ENCODE results near the gene KCTD3.

Gene KCTD3

DNA sequence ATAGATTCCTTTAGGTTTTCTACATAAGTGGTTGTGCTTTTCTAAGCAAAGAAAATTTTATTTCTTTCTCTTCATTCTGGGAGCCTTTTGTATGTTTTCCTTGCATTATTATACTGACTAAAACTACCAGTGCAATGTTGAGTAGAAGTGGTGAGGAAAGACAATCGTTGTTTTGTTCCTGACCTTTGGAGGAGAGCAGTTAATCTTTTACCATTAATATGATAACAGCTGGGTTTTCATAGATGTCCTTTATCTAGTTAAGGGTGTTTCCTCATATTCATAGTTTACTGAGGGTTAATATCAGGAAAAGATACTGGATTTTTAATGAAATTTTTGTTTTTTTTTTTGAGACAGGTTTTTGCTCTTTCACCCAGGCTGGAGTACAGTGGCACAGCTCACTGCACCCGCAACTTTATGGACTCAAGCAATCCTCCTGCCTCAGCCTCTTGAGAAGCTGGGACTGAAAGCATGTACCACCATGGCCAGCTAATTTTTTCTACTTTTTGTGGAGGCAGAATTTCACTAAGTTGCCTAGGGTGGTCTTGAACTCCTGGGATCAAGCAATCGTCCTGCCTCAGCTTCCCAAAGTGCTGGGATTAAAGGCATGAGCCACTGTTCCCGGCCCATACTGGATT lies 9.0 kb upstream of the KCTD3 start:
- DNase-seq: no peak

DNA sequence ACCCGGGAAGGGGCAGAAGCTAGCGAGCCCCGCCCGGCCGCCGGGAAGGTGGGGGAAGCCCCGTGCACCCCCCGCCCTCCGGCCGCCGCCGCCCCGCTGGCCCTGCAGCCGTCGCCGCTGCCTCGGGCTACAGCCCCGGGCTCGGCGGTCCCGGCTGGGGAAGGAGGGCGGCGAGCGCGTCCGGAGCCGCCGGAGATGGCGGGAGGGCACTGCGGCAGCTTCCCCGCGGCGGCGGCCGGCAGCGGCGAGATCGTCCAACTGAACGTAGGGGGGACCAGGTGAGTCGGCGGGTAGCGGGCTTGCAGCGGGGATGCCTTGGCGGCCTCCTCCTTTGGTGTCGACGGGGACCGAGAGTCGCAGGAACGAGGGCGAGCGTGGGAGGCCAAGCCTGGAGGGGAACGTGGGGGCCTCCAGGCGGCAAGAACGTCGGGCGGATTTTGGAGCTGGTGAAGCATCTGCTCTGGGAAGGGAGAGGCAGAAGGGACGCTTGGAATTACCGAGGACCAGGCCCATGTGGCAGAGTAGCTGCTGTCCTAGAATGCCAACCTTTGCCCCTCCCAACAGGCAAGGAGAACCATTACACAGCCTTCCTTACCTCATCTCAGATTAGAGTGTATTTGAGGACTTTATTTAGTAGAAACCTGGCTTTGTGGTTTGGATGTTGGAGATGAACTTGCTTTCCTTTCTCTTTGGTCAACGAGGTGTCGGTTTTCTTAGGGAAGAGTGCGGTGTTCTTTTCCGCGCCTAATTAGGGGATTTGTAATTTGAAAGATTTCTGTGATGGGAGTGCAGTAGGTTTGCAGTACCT lies 591 bp downstream of the KCTD3 start:
- peak; percentile 66 for DNase-seq

DNA sequence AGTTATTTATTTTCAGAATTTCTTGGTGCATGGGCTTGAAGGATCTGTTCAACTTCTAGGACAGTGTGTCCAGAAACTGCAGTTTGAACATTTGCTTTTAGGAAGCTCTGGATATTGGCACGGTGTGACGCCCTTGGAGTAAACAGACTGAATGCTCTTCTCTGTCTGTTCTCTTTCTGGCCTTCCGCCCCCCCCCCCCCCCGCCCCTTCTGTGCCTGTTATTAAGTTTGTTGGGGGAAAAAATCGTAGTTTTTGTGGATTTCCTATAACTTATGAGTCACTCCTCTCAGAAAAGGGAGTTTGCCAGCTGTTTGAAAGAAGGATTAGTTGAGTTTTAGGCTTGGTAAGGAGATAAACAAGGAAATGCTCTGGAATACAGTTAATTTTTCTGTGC lies 1.2 kb downstream of the KCTD3 start:
- peak; percentile 54 for DNase-seq

DNA sequence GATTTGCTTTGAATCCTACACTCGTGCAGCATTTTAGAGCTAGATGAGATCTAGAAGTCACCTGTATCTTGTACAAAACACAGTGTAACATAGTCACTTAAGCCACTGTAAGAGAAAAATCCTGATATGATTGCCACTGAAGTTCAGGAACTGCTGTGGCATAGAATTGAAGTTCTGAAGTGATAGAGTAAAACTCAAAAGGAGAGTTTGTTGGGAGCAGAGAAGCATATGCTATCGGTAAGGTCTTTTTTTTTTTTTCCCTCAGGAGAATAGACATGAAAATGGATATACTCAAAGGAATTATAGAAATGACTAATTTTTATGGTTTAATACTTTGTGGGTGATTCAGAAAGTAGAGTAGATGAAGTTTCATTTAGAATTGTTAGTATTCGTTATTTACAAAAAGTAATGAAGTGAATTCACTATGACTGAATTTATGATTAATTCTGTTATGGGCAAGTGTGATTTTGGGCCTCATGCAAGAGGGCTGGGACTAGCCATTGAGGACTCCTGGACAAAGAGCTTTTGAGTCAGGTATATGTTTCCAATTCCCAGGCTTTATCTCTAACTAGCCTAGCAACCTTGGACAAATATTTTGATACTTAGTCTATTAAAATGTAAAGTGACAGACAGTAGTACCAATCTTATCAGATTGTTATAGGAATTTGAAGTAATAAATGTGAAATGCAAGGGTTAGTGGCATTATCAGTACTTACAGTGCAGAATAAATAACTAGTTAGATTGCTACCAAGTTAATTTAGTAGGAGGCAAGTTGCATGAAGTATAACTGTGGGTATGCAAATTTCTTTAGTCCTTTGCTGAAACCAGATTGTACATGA lies 3.1 kb downstream of the KCTD3 start:
- DNase-seq: no peak

DNA sequence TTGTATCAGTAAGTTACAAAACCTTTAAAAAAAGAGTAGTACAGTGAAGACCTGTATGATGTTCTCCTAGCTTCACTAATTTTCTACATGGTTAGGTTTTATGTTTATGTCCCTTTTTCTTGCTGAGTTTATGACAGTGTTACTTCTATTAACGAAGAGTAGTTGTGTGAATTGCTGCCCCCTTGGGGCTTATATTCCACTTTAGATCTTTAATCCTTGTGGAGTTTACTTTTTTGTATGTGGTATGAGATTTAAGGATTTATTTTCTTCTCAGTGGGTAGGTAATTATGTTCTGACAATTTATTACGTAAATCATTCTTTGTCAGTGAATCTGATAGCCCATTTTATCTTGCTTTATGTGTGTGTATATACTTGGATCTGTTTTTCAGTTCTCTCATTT lies 14.8 kb downstream of the KCTD3 start:
- DNase-seq: no peak

DNA sequence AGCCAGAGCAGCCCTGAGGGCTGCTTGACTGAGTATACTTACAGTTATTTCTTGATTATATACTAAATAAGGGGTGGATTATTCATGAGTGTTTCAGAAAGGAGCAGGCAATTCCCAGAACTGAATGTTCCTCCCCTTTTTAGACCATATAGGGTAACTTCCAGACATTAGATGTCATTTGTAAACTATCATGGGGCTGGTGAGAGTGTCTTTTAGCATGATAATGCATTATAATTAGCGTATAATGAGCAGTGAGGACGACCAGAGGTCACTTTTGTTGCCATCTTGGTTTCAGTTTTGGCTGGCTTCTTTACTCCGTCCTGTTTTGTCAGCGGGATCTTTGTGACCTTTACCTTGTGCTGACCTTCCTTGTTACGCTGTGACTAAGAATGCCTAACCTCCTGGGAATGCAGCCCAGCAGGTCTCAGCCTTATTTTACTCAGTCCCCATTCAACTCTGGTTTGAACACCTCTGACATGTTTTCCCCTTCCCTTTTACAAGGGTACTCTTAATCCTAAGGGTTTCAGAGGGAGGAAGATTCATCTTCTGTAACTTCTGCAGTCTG lies 16.2 kb downstream of the KCTD3 start:
- DNase-seq: no peak

DNA sequence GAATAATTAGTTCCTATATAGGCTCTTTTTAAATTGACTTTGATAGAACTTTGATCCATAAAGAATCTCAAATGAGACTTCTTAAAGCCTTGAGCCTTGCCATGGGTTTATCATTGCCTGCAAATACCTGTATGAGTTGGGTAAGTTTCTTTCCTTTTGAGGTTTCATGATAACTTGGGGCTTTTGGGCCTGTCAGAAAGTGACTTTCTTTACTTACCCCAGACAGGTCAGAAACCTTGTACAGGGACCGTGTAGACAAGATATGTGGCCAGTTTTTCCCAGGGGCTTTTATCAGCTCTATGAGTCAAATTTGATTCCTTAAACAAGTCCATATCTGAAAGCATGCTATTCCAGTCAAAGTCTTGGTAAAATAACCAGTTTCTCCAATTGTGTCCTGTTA lies 17.3 kb downstream of the KCTD3 start:
- DNase-seq: no peak

DNA sequence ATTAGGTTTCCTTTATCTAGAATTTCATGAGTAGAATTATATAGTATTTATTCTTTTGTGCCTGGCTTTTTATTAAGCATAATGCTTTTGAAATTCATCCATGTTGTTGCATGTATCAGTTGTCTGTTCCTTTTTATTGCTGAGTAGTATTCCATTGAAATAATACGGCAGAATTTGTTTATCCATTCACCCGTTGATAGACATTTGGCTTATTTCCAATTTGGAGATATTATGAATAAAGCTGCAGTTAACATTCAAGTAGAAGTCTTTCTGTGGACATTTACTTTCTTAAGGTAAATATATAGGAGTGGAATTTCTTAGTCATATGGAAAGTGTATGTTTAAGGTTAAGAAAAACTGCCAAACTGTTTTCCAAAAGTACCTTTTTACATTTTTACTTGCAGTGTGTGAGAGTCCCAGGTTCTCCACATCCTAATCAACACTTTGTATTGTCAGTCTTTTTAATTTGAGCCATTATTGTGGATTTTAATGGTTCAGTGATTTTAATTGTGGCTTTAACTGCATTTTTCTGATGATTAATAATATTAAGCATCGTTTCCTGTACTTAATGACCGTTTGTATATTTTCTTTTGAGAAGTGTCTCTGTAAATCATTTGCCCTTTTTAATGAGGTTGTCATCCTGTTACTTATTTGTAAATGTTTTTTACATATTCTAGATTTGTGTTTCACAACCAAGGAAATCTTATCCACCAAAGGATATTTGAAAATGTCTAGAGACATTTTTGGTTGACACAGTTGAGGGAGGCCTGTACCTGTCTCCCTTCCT lies 22.7 kb downstream of the KCTD3 start:
- no peak for DNase-seq

DNA sequence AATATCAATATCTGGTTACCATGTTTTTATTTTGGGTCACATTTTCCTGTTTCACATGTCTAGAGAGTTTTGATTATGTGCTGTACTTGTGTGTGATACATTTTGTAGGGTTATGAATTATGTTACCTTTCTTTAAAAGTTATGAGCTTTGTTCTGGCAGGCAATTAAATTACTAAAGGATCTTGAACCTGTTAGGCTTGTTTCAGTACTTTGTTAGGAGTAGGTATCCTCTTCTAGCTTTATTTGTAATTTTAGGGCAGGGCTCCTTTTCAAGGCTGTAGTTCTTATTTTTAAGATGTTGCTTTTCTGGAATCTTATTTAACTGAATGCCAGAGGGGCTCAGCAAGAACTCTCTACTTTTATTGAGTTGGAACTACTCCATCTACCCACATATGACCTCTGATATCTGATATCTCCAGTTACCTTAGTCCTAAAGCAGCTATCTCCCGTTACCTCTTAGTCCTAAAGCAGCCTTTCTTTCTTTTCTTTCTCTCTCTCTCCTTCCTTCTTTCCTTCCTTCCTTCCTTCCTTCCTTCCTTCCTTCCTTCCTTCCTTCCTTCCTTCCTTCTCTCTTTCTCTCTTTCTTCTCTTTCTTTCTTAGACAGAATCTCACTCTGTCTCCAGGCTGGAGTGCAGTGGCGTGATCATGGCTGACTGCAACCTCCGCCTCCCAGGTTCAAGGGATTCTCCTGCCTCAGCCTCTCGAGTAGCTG lies 23.8 kb downstream of the KCTD3 start:
- DNase-seq: no peak

DNA sequence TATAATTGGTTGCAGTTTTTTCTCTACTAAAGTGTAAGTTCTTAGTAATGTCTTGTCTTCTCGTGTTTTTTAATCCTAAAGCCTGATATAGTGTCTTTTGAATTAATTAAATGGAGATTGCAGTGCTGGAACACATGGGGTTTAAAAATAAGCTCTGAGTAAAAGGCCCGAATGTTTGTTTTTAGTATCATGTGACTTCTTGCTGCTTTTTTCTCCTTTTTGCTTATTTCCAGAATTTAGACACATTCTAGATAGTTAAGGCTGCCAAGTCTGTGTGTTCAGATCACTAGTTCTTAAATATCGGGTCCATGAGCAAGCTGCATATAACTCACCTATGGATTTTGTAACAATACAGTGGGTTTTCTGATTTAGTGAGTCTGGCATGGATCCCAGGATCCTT lies 27.5 kb downstream of the KCTD3 start:
- DNase-seq: no peak

DNA sequence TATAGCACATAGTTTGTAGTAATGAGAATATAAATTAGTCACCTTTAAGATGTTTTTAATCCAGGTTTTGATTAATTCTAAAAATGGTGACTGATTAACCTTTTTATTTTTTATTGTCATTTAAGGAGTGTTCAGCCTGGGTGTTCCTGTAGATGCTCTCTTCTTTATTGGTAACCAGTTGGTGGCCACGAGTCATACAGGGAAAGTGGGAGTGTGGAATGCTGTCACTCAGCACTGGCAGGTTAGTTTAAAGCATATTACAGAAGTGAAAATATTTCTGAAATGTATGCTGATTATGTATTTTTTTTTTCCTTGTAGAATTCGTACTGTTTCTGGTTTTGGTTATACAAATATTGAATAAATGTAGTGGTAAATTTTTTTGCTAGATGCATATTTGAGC lies 28.1 kb downstream of the KCTD3 start:
- no peak for DNase-seq

DNA sequence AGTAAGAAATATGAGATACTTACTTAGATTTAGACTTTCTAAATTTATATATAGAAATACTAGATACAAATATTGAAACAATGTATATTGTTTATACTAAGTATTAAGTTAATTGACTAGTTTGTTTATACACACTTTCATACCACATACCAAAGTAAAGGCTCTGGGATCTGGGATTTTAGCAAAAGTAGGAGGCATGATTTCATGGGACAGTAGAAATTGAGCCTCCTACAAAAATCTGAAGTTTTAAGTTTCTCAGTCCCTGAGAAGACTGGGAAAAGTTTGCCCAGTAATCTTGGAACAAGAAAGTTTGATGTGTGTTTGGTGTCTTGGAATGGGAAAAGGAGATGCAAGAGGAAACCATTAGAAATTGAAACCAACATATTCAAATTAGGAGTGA lies 30.9 kb downstream of the KCTD3 start:
- no peak for DNase-seq

DNA sequence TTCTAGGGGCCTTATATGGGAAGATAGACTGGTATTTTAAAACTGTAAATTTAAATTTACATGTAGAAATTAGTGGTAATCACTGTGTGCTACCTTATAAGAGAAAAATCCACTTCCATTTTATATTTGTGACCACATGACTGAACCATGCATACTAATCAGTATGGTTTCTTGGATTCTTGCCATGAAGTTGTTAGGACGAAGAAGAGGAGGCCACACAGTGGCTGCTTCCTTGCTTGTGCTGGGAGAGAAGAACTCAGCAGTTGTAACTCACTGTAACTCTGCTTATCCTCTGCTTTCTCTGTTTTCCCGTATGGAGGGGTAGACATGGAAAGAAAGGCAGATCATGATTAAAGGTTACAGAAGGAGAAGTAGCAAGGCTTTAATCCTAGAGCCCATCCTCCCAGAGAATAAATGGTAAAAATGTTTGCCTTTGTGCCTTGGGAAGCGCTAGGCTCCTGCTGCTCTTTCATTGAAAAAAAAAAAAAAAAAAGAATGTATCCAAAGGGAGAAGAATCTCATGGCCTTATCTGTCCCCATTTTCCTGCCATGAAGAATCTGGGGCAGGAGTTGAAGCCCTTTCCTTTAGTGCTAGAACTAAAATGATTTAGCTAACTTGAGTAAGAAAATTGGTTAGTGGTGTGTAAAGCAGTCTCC lies 32.4 kb downstream of the KCTD3 start:
- DNase-seq: peak; percentile 24

DNA sequence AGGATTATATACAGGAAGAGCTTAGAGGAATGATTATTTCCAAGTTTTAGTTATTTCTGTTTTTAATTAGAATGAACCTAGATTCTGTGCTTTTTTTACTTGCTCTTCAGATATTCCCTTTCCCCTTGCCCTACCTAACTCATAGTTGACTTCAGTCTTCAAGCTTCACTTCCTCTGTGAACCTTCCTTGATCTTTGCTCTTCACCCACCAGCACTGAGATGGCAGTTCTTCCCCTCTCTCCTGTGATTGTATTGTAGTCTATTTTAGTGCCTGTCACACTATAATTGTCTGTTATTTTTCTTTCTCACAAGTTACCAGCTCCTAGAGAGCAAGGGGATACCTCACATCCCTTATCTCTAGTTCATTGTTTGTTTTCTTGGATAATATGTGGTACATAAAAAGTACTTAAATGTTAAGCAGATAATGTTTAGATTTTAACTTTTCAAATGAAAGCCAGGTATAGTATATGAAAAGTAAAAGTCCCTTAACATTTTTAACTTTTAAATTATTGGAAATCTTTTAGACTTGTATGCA lies 33.2 kb downstream of the KCTD3 start:
- DNase-seq: no peak

DNA sequence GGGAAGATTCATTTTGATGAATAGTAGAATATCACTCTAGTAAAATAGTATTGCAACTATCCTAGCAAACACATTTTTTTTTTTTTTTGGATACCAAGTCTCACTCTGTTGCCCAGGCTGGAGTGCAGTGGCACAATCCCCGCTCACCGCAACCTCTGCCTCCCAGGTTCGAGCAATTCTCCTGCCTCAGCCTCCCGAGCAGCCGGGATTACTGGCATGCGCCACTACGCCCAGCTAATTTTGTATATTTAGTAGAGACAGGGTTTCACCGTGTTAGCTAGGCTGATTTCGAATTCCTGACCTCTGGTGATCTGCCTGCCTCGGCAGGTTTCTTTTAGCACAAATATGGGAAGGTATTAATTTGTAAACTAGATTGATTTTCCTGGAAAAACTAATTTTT lies 33.8 kb downstream of the KCTD3 start:
- DNase-seq: no peak

DNA sequence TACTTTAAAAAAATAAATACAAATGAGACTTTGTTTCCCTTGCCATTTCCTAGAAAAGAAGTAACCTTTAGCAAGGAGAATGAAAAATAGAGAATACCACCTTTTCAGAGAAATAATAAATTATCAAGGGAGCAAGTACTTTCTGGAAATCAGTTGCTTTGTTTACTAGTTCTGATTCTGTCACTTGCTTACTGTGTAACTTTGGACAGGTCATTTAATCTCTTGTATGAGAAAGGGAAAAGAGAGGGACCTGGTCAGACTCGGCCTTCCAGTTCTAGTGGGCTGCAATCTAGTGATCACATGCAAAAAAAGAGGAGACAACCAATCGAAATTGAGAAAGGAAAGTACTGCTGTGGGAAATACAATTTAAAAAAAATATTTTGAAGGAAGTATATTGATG lies 34.2 kb downstream of the KCTD3 start:
- no peak for DNase-seq

DNA sequence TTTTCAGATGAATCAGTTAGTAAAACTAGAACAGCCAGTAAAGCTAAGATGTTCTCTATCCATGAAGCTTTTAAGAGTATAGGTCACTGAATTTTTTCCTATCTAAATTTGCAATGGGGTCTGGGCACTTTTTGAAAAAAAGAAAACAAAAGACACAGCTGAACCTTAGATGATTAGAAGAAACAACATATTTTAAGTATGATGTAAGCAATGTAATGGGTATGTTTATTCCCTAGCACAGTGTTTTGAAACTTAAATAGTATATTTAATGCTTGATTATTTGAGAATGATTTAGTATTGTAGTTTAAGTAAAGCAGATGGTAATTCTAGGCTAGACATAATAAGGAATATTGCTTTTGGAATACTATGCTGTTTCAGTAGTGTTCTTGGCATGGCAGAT lies 36.2 kb downstream of the KCTD3 start:
- no peak for DNase-seq

DNA sequence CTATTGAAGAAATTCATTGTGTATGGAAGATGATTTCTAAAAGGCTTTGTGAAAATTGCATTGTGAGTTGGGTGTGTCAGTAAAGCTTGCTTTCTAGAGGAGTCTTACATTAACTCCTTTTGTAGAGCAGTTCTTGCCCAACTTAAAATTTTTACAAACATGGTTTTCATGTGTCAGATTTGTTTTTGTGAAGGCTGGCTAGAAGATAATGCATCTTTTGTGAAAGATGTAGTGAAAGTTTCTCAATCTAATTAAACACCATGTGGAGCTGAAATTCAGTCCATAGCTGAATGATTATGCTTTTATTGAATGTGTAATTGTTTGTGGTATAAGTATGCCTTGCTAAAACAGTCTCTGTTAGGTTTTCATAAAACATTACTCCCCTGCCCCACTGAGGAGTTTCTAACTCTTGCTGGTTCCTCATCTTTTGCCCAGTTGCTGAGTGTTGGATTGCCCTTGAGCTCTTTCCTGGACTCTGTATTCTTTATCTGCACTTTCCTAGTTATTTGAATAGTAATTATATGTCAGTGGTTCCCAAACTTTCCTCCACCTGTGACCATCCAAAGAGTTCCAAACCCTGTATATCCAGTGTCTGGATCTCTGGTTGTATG lies 38.0 kb downstream of the KCTD3 start:
- DNase-seq: no peak

DNA sequence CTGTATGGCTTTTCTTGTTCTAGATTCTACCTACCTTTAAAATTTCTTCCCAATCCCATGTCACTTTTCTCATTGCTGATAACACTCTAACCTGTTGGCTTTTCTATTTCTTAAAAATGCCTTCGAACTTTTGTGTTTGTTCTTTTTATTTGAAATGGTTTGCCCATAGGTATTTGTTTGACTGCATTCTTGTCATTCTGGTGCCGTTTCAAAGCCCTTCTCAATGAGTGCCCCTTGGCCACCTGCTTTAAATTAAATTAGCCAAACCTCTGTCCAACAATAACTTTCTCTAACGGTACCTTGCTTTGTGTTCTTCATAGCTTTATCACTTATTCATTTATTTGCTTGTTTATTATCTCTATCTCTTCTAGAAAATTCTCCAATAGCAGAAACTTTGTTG lies 38.9 kb downstream of the KCTD3 start:
- DNase-seq: no peak

DNA sequence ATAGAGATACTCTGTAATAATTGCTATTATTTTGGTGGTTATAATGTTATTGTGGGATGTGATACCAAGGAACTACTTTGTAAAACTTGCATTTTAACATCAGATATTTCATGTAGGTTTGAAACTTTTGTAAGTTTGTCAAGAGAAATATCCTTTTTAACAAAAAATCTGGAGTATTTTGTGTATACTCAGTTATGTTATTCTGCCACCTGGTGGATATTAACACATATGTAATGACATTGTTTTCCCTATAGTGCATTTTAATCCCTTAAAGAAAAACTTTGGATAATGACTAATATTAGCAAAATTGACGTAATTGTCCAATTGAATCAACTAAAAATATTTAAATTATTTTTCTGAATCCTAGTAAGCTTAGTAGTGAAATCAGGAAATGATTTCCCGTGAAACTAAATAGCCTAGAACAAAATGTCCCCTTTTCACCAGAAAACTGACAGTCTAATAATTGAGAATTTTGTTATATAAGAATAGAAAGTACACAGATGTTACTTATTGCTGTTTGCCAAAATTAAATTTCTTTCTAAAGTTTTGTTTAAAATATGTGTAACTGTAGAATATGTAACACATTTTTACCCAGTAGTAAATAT lies 39.6 kb downstream of the KCTD3 start:
- no peak for DNase-seq

Data from DMS153 (cell line).